Lower leg skin (tissue), 3 donors: ENCODE measurements around the gene ARHGAP8.

Source experiments
- CTCF ChIP-seq, 3 donors: fragments of 450-650 bp; IDR thresholded peaks; one replicate each; pipeline ENCODE4 v1.5.1; 2016; ENCODE audit warnings: antibody characterized with exemption in 3 of 3, mild to moderate bottlenecking in 3 of 3, moderate library complexity in 2 of 3
- POLR2A ChIP-seq, 2 donors: fragments of 450-650 bp; IDR thresholded peaks; one replicate each; pipeline ENCODE4 v1.6.1; 2016 to 2017; ENCODE audit warnings: antibody characterized with exemption in 2 of 2, mild to moderate bottlenecking in 1 of 2, moderate library complexity in 1 of 2

- TF ChIP-seq POLR2A (IDR thresholded peaks at IDR 0.05) (no peak), CTCF (IDR thresholded peaks at IDR 0.05) (no peak)
Observed at GRCh38 chr22:44882226-44882905, 130.0 kb downstream of the ARHGAP8 start.
